HG02840 (cell line): Measurements from ENCODE around the gene ENTPD5.
"Not testable (repeated sequence)": the region's sequence is repeated elsewhere in the genome, so short reads cannot be mapped to it uniquely, and the experiment has no call there.

Source experiments
- ATAC-seq: cut with Tn5 transposase; IDR thresholded peaks from one replicate; pipeline ENCODE4 v1.9.1; 2021; ENCODE audit warnings: mild to moderate bottlenecking, moderate library complexity, moderate number of reproducible peaks; ENCODE audit not compliant: unreplicated experiment, low FRiP score

The ENTPD5 gene

GRCh38 chr14:74008843-74009499 lies 10.1 kb downstream of the ENTPD5 start:
- no peak for ATAC-seq

DNA sequence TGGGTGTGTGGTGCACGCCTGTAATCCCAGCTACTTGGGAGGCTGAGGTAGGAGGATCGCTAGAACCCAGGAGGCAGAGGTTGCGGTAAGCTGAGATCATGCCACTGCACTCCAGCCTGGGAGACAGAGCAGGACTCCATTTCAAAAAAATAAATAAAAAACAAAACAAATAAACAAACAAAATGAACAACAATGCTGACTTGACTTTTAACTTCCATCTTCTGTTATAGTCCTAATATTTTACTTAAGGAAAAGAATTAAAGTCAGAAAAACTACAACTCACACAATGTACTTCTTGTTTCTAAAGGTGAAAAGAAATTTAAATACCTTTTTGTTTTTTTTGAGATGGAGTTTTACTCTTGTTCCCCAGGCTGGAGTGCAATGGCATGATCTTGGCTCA lies 13.4 kb downstream of the ENTPD5 start:
- ATAC-seq = not testable (repeated sequence)

DNA sequence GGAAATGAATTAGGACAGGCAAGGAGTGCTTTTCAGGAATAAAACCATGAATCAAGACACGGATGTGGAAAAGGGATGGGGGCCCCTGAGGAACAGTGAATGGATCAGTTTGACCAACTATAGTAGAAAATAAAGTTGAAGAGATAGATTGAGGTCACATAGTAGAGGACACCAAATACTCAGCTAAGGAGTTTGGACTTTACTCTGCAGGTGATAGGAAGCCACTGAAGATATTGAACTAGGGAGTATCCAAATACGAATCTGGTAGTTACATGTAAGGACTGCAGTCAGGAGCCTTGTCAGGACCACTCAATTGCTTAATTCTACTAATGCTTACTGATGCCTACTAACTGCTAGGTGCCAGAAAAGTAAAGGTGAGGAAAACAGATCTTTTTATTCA lies 20.4 kb downstream of the ENTPD5 start:
- ATAC-seq = no peak

GRCh38 chr14:73997944-73998447 lies 21.1 kb downstream of the ENTPD5 start:
- no peak for ATAC-seq

- no peak for ATAC-seq
Measured at GRCh38 chr14:73997108-73997943, 21.8 kb downstream of the ENTPD5 start.

- ATAC-seq = no peak
Measured at GRCh38 chr14:73996731-73997107, 22.4 kb downstream of the ENTPD5 start.

DNA sequence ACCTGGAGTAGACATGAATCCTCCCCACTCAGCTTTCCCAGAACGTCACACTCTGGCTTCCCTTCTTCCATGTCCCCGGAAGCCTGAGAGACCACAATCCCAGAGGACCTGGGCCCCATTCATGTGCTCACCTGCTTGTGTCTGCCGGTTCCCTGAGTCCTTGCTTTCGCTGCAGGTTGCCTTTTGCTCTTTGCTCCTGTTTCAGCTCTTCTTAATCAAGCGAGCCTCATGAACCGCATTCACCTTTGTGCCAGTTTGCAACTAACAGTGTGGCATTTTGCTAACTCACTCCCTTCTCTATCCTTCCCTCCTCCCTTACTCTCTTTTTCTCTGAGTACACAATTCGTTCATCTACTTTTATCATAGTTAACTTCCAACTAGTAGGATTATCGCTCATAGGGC lies 23.1 kb downstream of the ENTPD5 start:
- no peak for ATAC-seq

- ATAC-seq = not testable (repeated sequence)
Measured at GRCh38 chr14:73994926-73995325, 24.2 kb downstream of the ENTPD5 start.

- no peak for ATAC-seq
Measured at GRCh38 chr14:73991092-73991491, 28.0 kb downstream of the ENTPD5 start.

GRCh38 chr14:73988656-73989055 lies 30.4 kb downstream of the ENTPD5 start:
- ATAC-seq = not testable (repeated sequence)

- ATAC-seq = no peak
Measured at GRCh38 chr14:73988065-73988464, 31.0 kb downstream of the ENTPD5 start.

DNA sequence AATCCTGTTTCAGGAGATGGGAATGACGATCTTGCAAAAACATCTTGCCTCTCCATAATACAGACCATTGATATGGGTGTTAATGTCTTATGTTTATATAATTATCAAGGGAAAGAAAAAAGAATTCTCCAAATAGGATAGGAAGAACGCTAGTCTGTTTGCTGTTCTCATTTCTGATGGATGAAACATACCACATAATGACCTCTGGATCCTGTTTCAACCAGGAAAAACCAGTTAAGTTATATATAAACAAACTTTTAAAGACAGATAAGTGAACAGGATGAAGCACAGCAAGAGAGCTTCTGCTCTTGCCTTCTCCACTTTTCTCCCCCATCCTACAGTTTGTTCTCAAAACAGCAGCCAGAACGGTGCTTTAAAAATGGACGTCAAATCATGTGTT lies 41.2 kb downstream of the ENTPD5 start:
- no peak for ATAC-seq

- ATAC-seq = no peak
Measured at GRCh38 chr14:73976125-73976524, 43.0 kb downstream of the ENTPD5 start.

GRCh38 chr14:73973497-73973896 lies 45.6 kb downstream of the ENTPD5 start:
- ATAC-seq = no peak

- ATAC-seq = no peak
Measured at GRCh38 chr14:73968885-73969284, 50.2 kb downstream of the ENTPD5 start.

- ATAC-seq = no peak
Measured at GRCh38 chr14:73965216-73965615, 53.9 kb downstream of the ENTPD5 start.

- no peak for ATAC-seq
Measured at GRCh38 chr14:73961192-73961591, 57.9 kb downstream of the ENTPD5 start.

- no peak for ATAC-seq
Measured at GRCh38 chr14:73958591-73958990, 60.5 kb downstream of the ENTPD5 start.

- no peak for ATAC-seq
Measured at GRCh38 chr14:73955674-73956073, 63.4 kb downstream of the ENTPD5 start.

DNA sequence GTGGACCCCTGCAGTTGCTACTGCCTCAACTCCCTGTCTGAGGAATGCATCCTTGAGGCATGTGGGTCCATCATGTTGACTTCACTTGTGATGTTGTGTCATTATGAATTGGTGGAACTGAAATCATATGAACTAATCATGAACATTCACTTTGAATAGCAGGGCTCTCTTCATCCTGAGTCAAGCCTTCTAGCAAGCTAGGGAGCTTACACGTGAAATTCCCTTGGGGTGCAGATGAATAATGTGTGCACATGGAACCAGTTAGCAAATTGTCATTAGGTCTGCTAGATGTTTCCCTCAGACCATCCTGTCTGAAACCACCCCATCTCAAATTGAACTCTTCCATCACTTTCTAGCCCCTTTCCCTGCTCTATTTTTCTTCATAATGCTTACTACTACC lies 65.4 kb downstream of the ENTPD5 start:
- ATAC-seq = no peak
